ENCODE measurements around the gene ITGBL1.

- no peak for TF ChIP-seq TCF12 (IDR thresholded peaks at IDR 0.05; ENCODE audit: low read depth, low read length)
- no peak for TF ChIP-seq POLR2A (IDR thresholded peaks at IDR 0.05; ENCODE audit: control extremely low read depth in 1 of 2, low read depth in 2 of 2, low read length in 2 of 2)
- no peak for TF ChIP-seq CTCF (IDR thresholded peaks at IDR 0.05; ENCODE audit: control extremely low read depth in 1 of 3, insufficient read depth in 1 of 3, low read depth in 1 of 3, low read length in 3 of 3)
- TF ChIP-seq RFX5 (IDR thresholded peaks at IDR 0.05; ENCODE audit: borderline replicate concordance, low read depth, low read length), result no peak
- TF ChIP-seq TAF1 (IDR thresholded peaks at IDR 0.05; ENCODE audit: low read depth, low read length), result no peak
- no peak for TF ChIP-seq ZNF274 (IDR thresholded peaks at IDR 0.05; ENCODE audit: borderline replicate concordance, extremely low read depth, low read length)
- TF ChIP-seq, protein P1, sequence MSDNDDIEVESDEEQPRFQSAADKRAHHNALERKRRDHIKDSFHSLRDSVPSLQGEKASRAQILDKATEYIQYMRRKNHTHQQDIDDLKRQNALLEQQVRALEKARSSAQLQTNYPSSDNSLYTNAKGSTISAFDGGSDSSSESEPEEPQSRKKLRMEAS (IDR thresholded peaks at IDR 0.05), result no peak
- no peak for TF ChIP-seq GABPA (IDR thresholded peaks at IDR 0.05; ENCODE audit: borderline replicate concordance, insufficient read depth, low read length)
Measured at GRCh38 chr13:101624210-101624922, 171.9 kb downstream of the ITGBL1 start.
